ENCODE measurements around the gene CHN2.
A peak's percentile ranks its signal among the peaks of the same experiment; 100 is the strongest.

CHN2 gene

GRCh38 chr7:29194594-29195427, at the start of gene CHN2:
CHN2 (plus strand) TSS chr7:29194775.
- peak; percentile 9 to 16 for DNase-seq

DNA sequence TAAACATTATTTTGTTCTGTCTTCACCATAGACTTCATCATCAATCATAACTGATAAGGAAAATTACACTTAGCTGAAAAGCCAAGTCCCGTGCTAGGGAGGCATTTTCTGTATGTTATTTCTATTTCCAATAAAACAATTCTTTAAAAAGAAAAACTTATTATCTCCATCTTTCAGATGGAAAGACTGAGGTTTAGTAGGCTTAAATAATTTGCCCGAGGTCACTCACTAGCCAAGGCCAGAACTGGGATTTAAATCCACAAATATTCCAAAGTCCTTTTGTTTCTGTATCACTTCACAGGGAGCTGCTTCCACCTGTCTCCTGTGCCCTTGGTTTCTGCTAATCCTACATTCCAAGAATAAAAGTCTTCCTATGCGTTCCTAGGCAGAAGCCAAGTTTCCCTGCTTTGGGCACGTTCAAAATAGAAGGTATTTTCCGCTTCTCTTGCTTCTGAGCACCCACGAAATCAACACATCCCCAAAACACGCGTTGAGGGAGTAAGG, 49.0 kb upstream of the CHN2 start:
- DNase-seq, result no peak

- no peak for DNase-seq
Observed at GRCh38 chr7:29146057-29146706, 48.4 kb upstream of the CHN2 start, which contains the start of gene CPVL. CPVL (minus strand) TSS chr7:29146537; CDS start chr7:29121061, 25,476 bp downstream.

DNA sequence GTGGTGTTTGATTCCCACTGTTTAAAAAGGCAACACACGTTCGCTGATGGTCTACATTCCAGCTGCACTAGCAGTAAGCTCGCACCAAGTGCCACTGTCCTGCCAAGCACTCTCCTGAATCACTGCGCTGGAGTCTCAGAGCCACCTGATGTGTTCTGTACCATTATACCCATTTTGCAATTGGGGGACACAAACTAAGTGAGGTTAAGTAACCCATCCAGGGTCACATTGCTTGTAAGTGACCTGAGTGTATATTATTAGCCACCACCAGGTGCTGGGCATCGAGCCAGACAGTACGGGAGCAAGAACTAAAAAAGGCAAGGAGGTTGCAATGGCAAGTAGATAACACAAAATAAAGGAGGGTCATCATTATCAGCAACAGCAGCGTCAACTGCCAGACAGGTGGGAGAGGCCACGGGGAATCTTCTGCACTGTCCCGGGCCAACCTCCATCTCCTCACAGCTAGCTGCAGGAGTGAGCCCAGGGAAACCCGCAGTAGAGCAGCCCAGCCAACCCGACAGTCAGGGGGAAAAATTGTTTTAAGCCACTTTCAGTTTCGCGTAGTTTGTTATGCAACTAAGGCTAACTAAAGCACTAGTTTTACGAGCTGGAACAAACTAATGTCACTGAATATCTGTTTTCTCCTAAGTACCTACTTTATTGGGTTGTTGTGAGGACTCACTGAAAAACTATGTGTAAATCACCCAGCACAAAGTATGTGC, 47.5 kb upstream of the CHN2 start:
- no peak for DNase-seq

DNA sequence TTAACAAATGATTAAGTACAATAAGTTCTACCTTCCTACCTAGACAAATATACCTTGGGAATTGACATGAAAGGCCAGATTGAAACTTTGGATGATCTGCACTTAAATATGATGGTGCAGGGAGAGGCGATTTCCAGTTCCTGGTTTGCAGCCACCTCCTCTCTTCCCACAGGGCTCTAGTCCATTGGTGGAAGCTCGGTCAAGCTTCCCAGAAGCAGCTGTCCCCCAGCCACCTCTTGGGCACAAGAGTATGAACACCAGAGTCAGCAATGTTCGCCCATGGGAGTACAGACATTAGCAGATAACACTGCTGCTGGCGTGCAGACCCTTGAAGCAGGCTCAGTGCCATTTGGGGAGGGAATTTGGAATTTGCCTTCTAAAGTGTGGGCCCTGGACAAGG, 46.8 kb upstream of the CHN2 start:
- DNase-seq, result no peak

- DNase-seq, result no peak
Observed at GRCh38 chr7:29149036-29149435, 45.5 kb upstream of the CHN2 start.

- DNase-seq, result no peak
Observed at GRCh38 chr7:29150856-29151255, 43.7 kb upstream of the CHN2 start.

- DNase-seq, result no peak
Observed at GRCh38 chr7:29154076-29154475, 40.5 kb upstream of the CHN2 start.

DNA sequence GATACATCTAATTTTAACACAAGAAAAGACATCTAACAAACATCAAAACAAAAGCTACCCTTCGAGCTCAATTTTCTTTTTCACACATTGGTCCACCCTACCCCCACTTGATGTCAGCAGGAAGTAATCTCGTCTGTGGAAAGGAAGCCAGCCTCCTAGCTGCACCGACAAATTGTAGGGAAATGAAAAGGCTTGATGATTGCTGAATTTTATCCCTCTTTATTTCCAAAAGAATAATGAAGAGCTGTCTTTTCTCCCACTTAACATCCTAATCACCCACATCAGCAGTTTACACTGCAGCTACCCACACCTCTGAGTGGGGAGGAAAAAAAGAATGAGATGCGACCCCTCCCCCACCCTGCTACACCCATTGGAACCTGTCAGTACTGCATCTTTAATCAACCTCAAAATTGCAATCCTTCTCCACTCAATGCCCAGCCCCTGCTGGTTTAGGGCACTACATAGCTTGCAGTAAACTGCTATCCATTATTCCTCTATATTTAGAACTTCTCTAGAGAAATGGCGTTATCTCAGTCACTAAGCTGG, 37.6 kb upstream of the CHN2 start:
- DNase-seq, result no peak

- DNase-seq, result no peak
Observed at GRCh38 chr7:29158795-29159423, 35.7 kb upstream of the CHN2 start.

GRCh38 chr7:29160080-29160479, 34.5 kb upstream of the CHN2 start:
- no peak for DNase-seq

- no peak for DNase-seq
Observed at GRCh38 chr7:29161231-29161630, 33.3 kb upstream of the CHN2 start.

DNA sequence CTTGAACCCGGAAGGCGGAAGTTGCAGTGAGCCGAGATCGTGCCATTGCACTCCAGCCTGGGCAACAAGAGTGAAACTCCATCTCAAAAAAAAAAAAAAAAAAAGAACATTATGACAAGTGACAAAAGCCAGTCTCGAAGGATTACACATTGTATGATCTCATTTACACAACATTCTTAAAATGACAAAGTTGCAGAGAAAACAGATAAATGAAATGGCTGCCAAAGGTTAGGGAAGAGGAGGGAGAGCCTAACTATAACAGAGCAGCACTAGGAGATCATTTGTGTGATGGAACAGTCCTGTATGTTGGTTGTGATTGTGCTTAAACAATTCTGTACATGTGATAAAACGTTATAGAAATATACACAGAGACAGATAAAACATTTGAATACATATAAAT, 32.0 kb upstream of the CHN2 start:
- DNase-seq, result no peak

- no peak for DNase-seq
Observed at GRCh38 chr7:29163854-29164253, 30.7 kb upstream of the CHN2 start.

GRCh38 chr7:29167721-29168120, 26.9 kb upstream of the CHN2 start:
- no peak for DNase-seq

DNA sequence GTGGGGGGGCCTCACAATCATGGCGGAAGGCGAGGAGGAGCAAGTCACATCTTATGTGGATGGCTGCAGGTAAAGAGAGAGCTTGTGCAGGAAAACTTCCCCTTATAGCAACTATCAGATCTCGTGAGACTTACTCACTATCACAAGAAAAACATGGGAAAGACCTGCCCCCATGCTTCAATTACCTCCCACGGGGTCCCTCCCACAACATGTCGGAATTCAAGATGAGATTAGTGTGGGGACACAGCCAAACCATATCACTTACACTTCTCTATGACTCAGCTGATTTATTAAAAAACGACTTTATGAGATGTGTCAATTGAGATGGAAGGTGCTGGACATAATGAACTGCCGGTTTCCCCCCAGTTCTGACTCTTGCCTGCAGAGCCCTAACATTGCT, 23.8 kb upstream of the CHN2 start:
- DNase-seq, result no peak

GRCh38 chr7:29173458-29173857, 21.1 kb upstream of the CHN2 start:
- no peak for DNase-seq

DNA sequence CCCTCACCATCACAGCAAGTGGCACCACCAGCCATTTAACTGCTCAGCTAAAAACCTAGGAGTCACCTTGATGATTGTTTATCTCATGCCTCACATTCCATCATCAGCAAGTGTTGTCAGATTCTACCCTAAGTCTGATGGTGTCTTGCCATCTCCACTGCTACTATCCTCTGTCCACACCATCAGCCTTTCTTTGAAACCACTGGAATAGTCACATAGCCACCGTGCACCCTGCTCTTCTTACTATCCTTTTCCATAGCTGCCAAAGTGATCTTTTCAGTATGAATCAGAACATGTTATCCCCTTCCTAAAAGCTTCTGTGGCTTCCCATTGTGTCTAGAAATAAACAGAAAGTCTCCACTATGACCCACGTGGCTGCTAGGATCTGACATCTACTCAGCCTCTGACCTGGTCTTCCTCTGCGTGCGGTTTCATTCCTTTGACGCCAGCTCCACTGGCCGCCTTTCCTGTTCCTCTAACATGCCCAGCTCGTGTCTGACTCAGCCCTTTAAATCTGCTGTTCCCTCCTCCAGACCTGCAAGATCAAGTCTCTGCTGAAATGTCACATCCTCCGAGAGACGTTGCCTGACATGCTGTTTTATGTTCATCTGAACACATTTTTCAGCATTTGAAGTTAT, 16.5 kb upstream of the CHN2 start:
- peak; percentile 36 to 52 for DNase-seq

DNA sequence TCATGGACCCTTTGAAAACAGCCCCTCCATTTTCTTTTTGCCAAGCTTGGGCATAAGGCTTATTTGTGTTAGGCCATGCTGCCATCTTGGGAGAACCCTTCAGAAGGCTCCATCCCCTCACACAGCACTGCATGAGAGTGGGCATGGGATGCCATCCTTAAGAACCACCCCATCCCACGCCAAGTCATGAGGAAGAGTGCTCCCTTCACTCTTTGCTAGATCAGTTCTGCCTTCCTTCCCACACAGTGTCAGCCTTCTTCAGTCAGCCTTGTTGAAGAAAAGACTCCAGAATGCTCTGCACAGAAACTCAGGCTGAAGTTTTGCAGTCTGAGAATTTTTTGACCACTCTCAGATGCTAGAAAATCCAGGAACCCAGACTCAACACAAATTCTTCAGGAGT, 15.5 kb upstream of the CHN2 start:
- no peak for DNase-seq

GRCh38 chr7:29184599-29184998, 10.0 kb upstream of the CHN2 start:
- no peak for DNase-seq

GRCh38 chr7:29185613-29186012, 9.0 kb upstream of the CHN2 start:
- no peak for DNase-seq

- peak; percentile 20 to 52 for DNase-seq
Observed at GRCh38 chr7:29189743-29190201, 4.8 kb upstream of the CHN2 start.

Data from AML-193 (cell line).